GM12891 (cell line): Measurements from ENCODE around the gene SULT1C2.

Experiments
- POLR2A ChIP-seq: IDR thresholded peaks from 2 replicates; pipeline ENCODE4 v1.6.1; 2011; ENCODE audit warnings: low read depth, low read length, control low read depth
- POLR2AphosphoS5 ChIP-seq: IDR thresholded peaks from 2 replicates; pipeline ENCODE4 v1.6.1; 2011; ENCODE audit warnings: low read depth, low read length, control low read depth
- POU2F2 ChIP-seq: IDR thresholded peaks from 2 replicates; pipeline ENCODE4 v1.6.1; 2011; ENCODE audit warnings: low read depth, mild to moderate bottlenecking, control low read depth, low read length, moderate library complexity
- SPI1 ChIP-seq: IDR thresholded peaks from 2 replicates; pipeline ENCODE4 v1.6.1; 2011; ENCODE audit warnings: low read depth, low read length, control low read depth
- TAF1 ChIP-seq: IDR thresholded peaks from 2 replicates; pipeline ENCODE4 v1.6.1; 2011; ENCODE audit warnings: low read depth, low read length, control low read depth

DNA sequence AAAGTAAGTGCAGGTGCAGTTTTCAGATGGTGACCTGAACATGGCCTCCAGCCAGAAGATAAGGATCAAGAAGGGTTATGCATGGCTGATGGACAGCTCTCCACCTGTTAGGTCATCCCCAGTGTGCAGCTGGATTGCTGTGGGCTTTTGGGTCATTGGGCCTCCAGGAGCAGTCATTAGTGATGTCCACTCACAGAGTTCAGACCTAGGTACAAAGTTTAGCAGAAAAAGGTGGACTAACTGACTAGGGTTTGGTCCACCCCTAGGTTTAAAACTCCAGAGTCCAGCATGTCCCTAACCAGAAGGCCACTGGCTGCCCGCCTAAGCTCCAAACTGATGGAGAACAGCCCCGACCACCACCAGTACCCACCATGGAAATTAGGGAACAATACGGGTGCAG, 18.3 kb upstream of the SULT1C2 start:
- TF ChIP-seq POLR2A (no peak), TAF1 (no peak), POLR2AphosphoS5 (no peak), SPI1 (no peak), POU2F2 (no peak)
